Prostate gland (tissue), 2 donors: ENCODE data around the gene SBF1.

Experiments
- POLR2A ChIP-seq: fragments of 450-650 bp; IDR thresholded peaks from one replicate; pipeline ENCODE4 v1.6.1; 2016; ENCODE audit warnings: antibody characterized with exemption, mild to moderate bottlenecking
- TF ChIP-seq, protein P1 (sequence below), 4 experiments: fragments of 200-600 bp in 2 of 4; fragments of 450-650 bp in 2 of 4; sonication (generic) in 2 of 4; IDR thresholded peaks; 1 replicate in 3 of 4; 2 replicates in 1 of 4; pipeline ENCODE4 v1.5.1; 2016 to 2019; ENCODE audit warnings: antibody characterized with exemption in 4 of 4, mild to moderate bottlenecking in 2 of 4, moderate library complexity in 2 of 4

DNA sequence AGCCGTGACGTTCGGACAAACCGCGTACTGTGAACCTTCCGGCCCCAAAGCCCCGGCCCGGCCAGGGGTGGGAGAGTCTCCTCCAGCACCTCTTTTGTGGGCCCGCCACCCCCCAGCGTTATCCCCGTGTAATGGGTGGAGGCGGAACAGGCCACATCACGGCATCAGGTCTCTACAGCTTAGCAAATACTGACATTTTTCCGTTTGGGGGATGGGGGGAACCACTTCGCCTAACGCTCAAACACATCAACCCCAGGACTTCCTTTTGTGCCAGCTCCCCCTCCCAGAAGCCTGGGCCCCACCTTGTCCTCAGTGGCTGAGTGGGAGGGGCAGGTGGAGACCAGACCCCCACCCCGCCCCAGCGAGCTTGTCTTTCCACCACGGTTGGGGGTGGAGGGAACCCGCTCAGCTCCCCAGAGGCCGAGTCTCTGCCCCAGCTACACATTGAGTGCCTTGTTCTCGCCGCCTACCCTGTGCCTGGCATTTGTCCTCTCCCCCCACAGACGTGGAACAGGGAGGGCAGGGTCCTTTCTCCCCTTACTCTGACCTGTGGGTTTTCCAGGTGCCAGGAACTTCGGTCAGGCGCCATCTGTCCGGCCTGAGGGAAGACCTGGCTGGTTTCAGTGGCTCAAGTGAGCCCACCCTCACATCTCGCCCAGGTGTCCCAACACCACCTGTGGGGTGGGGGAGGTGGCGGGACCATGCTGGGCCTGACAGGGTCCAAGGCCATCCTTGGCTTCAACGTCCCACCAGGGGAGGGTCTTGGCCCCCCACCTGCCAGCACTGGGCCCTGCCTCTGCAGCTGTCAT lies 29.6 kb downstream of the SBF1 start:
- TF ChIP-seq, protein P1, sequence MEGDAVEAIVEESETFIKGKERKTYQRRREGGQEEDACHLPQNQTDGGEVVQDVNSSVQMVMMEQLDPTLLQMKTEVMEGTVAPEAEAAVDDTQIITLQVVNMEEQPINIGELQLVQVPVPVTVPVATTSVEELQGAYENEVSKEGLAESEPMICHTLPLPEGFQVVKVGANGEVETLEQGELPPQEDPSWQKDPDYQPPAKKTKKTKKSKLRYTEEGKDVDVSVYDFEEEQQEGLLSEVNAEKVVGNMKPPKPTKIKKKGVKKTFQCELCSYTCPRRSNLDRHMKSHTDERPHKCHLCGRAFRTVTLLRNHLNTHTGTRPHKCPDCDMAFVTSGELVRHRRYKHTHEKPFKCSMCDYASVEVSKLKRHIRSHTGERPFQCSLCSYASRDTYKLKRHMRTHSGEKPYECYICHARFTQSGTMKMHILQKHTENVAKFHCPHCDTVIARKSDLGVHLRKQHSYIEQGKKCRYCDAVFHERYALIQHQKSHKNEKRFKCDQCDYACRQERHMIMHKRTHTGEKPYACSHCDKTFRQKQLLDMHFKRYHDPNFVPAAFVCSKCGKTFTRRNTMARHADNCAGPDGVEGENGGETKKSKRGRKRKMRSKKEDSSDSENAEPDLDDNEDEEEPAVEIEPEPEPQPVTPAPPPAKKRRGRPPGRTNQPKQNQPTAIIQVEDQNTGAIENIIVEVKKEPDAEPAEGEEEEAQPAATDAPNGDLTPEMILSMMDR (IDR thresholded peaks at IDR 0.05), result no peak
- TF ChIP-seq POLR2A, result no peak
